A673 (cell line): Measurements from ENCODE around the gene B4GALNT3. TPM values are rescaled to one million over a fixed set of nuclear protein-coding genes. Genes with fewer than 3 reads are reported as not detected.

Source experiments
- BruUV-seq: library from RNA; stranded (reverse); fragments of 400-500 nt; replicated peaks from 2 replicates; lab custom pipeline; 2021; lab: Mats Ljungman, UMichigan
- CTCF ChIA-PET: fragments of 300-600 bp; sonication (Branson Sonifier 250); formaldehyde crosslinking; loops from one replicate; lab custom pipeline; 2022; ENCODE audit warnings: antibody characterized with exemption; lab: Charles Lee
- POLR2A ChIA-PET: fragments of 300-600 bp; sonication (Branson Sonifier 250); formaldehyde crosslinking; loops from one replicate; lab custom pipeline; 2022; ENCODE audit warnings: antibody characterized with exemption; ENCODE audit not compliant: low non-redundant PET; lab: Charles Lee
- DNase-seq: peaks from one replicate; pipeline ENCODE4 v3.0.0-alpha.2; 2015; ENCODE audit warnings: low spot score
- H3K27ac ChIP-seq: fragments of 200-600 bp; sonication (generic); 2 replicates; pipeline ENCODE4 v1.5.1; 2016; ENCODE audit warnings: mixed run types, low read depth, mild to moderate bottlenecking, mixed read lengths, antibody characterized with exemption, low read length; ENCODE audit not compliant: poor library complexity, severe bottlenecking
- H3K27me3 ChIP-seq: fragments of 200-600 bp; sonication (generic); replicated peaks from 2 replicates; pipeline ENCODE4 v1.6.1; 2017; ENCODE audit warnings: mixed run types, low read depth, mild to moderate bottlenecking, mixed read lengths, antibody characterized with exemption, low read length; ENCODE audit not compliant: insufficient read depth, poor library complexity
- H3K36me3 ChIP-seq: fragments of 200-600 bp; sonication (generic); 2 replicates; pipeline ENCODE4 v1.6.1; 2016; ENCODE audit warnings: mixed run types, mild to moderate bottlenecking, mixed read lengths, antibody characterized with exemption, low read length; ENCODE audit not compliant: insufficient read depth, poor library complexity, severe bottlenecking
- H3K4me1 ChIP-seq: fragments of 200-600 bp; sonication (generic); 2 replicates; pipeline ENCODE4 v1.6.1; 2017; ENCODE audit warnings: mixed run types, mild to moderate bottlenecking, mixed read lengths, antibody characterized with exemption, low read length; ENCODE audit not compliant: insufficient read depth, poor library complexity, severe bottlenecking
- H3K4me3 ChIP-seq: fragments of 200-600 bp; sonication (generic); 2 replicates; pipeline ENCODE4 v1.5.1; 2016; ENCODE audit warnings: low read depth, mixed run types, mild to moderate bottlenecking, mixed read lengths, low read length; ENCODE audit not compliant: poor library complexity, severe bottlenecking
- H3K9me3 ChIP-seq: fragments of 200-600 bp; sonication (generic); 2 replicates; pipeline ENCODE4 v1.6.1; 2016; ENCODE audit warnings: mixed run types, low read depth, mild to moderate bottlenecking, mixed read lengths, antibody characterized with exemption, low read length; ENCODE audit not compliant: poor library complexity, severe bottlenecking
- EZH2 ChIP-seq: fragments of 200-600 bp; sonication (generic); IDR thresholded peaks from 2 replicates; pipeline ENCODE4 v1.6.1; 2017; ENCODE audit warnings: borderline replicate concordance, low read depth, mild to moderate bottlenecking, mixed read lengths, antibody characterized with exemption, low read length; ENCODE audit not compliant: poor library complexity, severe bottlenecking
- intact Hi-C: fragments of 100-400 bp; cut with micrococcal nuclease; formaldehyde crosslinking; loops from one replicate; pipeline ENCODE4 v1.10.0; 2022; ENCODE audit not compliant: unreplicated experiment
- total RNA-seq: library from RNA; stranded (reverse); gene quantifications from 2 replicates; pipeline ENCODE4 v1.2.3, GENCODE V29; 2021
- TF ChIP-seq, protein P1 (sequence below): fragments of 300-800, 200-600 bp; sonication (generic); conservative IDR thresholded peaks from 2 replicates; pipeline ENCODE4 v1.5.1; 2017; ENCODE audit warnings: low read depth, mild to moderate bottlenecking, antibody characterized with exemption, low read length, moderate library complexity, mixed read lengths

Gene B4GALNT3
- total RNA-seq, 1 experiment from 2014 or later, result 19.4 TPM

GRCh38 chr12:454833-455232, 4.9 kb upstream of the B4GALNT3 start:
- no peaks in the 10 kb centered on the region for H3K27me3 ChIP-seq
- no TSS peak for BruUV-seq

DNA sequence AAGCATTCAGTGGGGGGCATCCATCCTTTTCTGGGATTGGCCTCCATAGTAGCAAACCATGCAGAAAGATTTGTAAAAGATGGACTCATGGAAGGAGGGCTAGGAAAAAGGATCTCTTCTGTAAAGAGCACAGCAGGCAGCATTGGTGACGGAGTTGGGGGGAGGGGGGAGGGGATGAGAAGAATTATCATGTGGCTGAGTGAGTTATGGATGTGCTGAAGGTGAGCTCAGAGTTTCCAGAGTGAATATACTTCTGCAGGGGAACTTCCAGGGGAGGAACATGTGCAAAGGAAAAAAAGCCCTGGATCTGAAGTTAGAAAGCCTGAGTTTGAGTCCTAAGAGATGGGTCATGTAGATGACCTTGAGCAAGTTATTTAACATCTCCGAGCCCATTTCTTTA, 3.9 kb upstream of the B4GALNT3 start:
- DNase-seq, result no peak
- intact Hi-C loops, result no loop called here
- CTCF ChIA-PET, result no interaction called here

More at GRCh38 chr12:454833-455232, 4.9 kb upstream of the B4GALNT3 start:
- no peak for DNase-seq
- POLR2A ChIA-PET, result no interaction called here
- no peak overlapping the region for H3K4me3 ChIP-seq
- H3K27ac ChIP-seq, result no peak overlapping the region
- TF ChIP-seq, protein P1, sequence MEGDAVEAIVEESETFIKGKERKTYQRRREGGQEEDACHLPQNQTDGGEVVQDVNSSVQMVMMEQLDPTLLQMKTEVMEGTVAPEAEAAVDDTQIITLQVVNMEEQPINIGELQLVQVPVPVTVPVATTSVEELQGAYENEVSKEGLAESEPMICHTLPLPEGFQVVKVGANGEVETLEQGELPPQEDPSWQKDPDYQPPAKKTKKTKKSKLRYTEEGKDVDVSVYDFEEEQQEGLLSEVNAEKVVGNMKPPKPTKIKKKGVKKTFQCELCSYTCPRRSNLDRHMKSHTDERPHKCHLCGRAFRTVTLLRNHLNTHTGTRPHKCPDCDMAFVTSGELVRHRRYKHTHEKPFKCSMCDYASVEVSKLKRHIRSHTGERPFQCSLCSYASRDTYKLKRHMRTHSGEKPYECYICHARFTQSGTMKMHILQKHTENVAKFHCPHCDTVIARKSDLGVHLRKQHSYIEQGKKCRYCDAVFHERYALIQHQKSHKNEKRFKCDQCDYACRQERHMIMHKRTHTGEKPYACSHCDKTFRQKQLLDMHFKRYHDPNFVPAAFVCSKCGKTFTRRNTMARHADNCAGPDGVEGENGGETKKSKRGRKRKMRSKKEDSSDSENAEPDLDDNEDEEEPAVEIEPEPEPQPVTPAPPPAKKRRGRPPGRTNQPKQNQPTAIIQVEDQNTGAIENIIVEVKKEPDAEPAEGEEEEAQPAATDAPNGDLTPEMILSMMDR, result no peak
- TF ChIP-seq EZH2, result no peak
- intact Hi-C loops, result no loop called here
- peaks cover 5% of the 10 kb centered on the region for H3K4me1 ChIP-seq
- CTCF ChIA-PET, result interaction anchor here (0.7 to 1.2 kb wide), 2 partner anchors 12 to 93 kb away, joined by 3 to 4 read pairs; no protein-coding TSS in a partner anchor
- no peaks in the 10 kb centered on the region for H3K9me3 ChIP-seq
- H3K36me3 ChIP-seq, result no peaks in the 10 kb centered on the region

GRCh38 chr12:457676-458075, 2.1 kb upstream of the B4GALNT3 start:
- H3K27me3 ChIP-seq, result no peaks in the 10 kb centered on the region
- no peaks in the 10 kb centered on the region for H3K36me3 ChIP-seq
- H3K4me1 ChIP-seq, result peaks cover 9% of the 10 kb centered on the region
- CTCF ChIA-PET, result no interaction called here
- intact Hi-C loops, result no loop called here
- no peak for TF ChIP-seq EZH2
- TF ChIP-seq, protein P1, result no peak
- H3K27ac ChIP-seq, result no peak overlapping the region
- no peak overlapping the region for H3K4me3 ChIP-seq
- DNase-seq, result no peak
- POLR2A ChIA-PET, result no interaction called here
- BruUV-seq, result no TSS peak
- no peaks in the 10 kb centered on the region for H3K9me3 ChIP-seq

More for the DNA sequence above, 3.9 kb upstream of the B4GALNT3 start:
- H3K36me3 ChIP-seq, result no peaks in the 10 kb centered on the region
- H3K4me1 ChIP-seq, result peaks cover 5% of the 10 kb centered on the region
- no TSS peak for BruUV-seq
- TF ChIP-seq EZH2, result no peak
- TF ChIP-seq, protein P1, result no peak
- POLR2A ChIA-PET, result no interaction called here
- H3K9me3 ChIP-seq, result no peaks in the 10 kb centered on the region
- no peak overlapping the region for H3K27ac ChIP-seq
- no peaks in the 10 kb centered on the region for H3K27me3 ChIP-seq
- no peak overlapping the region for H3K4me3 ChIP-seq
